HuH-7 (cell line): ENCODE data around the gene EVPL.
"Not testable (repeated sequence)": the region's sequence is repeated elsewhere in the genome, so short reads cannot be mapped to it uniquely, and the experiment has no call there.

Experiments used
- DNase-seq: peaks from one replicate; pipeline ENCODE4 v3.0.0; 2011; ENCODE audit warnings: low spot score

Gene EVPL

GRCh38 chr17:75996665-75997590 lies 30.2 kb downstream of the EVPL start:
- no peak for DNase-seq

GRCh38 chr17:75995385-75995925 lies 31.7 kb downstream of the EVPL start:
- DNase-seq = no peak

- DNase-seq = no peak
Measured at GRCh38 chr17:75994802-75995370, 32.2 kb downstream of the EVPL start.

GRCh38 chr17:75991396-75991795 lies 35.7 kb downstream of the EVPL start:
- no peak for DNase-seq

GRCh38 chr17:75987041-75987440 lies 40.1 kb downstream of the EVPL start:
- no peak for DNase-seq

- no peak for DNase-seq
Measured at GRCh38 chr17:75985986-75986385, 41.1 kb downstream of the EVPL start.

- no peak for DNase-seq
Measured at GRCh38 chr17:75983501-75984181, 43.5 kb downstream of the EVPL start.

- no peak for DNase-seq
Measured at GRCh38 chr17:75981019-75981615, 46.0 kb downstream of the EVPL start.

GRCh38 chr17:75980188-75981018 lies 46.7 kb downstream of the EVPL start:
- no peak for DNase-seq

GRCh38 chr17:75979705-75980187 lies 47.4 kb downstream of the EVPL start:
- no peak for DNase-seq

- peak; percentile 84 for DNase-seq
Measured at GRCh38 chr17:75978938-75979704, 48.0 kb downstream of the EVPL start, which contains the start of the genes ACOX1 and TEN1. Gene ACOX1, minus strand, starts transcription at chr17:75979166. Its CDS starts 93 bp downstream, at chr17:75979073. Gene TEN1, plus strand, starts transcription at chr17:75979240. Its CDS starts 6,953 bp downstream, at chr17:75986193.

GRCh38 chr17:75976175-75976848 lies 50.8 kb downstream of the EVPL start:
- no peak for DNase-seq

GRCh38 chr17:75975757-75976174 lies 51.3 kb downstream of the EVPL start:
- DNase-seq = no peak

- DNase-seq = not testable (repeated sequence)
Measured at GRCh38 chr17:75975187-75975586, 51.9 kb downstream of the EVPL start.

- DNase-seq = no peak
Measured at GRCh38 chr17:75970626-75971025, 56.5 kb downstream of the EVPL start.

- DNase-seq = no peak
Measured at GRCh38 chr17:75970011-75970523, 57.0 kb downstream of the EVPL start.

GRCh38 chr17:75969044-75969443 lies 58.1 kb downstream of the EVPL start:
- not testable (repeated sequence) for DNase-seq

- no peak for DNase-seq
Measured at GRCh38 chr17:75965468-75965867, 61.6 kb downstream of the EVPL start.

- no peak for DNase-seq
Measured at GRCh38 chr17:75959839-75960511, 67.1 kb downstream of the EVPL start.
